Measurements from ENCODE around the gene CFAP61.

The CFAP61 gene

GRCh38 chr20:20184149-20184548 lies 131.8 kb downstream of the CFAP61 start:
- no peak for DNase-seq

GRCh38 chr20:20184706-20185105 lies 132.4 kb downstream of the CFAP61 start:
- no peak for DNase-seq

GRCh38 chr20:20188647-20189046 lies 136.3 kb downstream of the CFAP61 start:
- no peak for DNase-seq

DNA sequence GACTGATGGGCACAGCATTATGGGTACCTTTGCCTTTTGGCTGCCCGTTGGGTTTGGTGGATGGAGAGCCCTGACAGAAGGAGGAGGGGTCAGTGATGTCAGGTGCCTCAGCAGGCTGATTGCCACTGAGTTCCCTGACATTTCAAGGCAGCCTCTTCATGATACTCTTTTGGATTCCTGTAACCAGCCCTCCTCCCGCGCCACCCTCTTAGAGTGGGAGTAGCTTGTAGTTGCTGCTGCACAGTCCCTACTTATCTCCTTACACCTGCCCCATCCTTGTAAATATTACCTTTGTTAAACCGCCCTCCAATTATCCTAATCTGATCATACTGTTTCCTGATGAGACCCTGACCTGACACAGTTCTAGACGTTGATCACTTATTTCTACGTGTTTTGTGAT lies 140.0 kb downstream of the CFAP61 start:
- no peak for DNase-seq

GRCh38 chr20:20195021-20195705 lies 142.8 kb downstream of the CFAP61 start:
- no peak for DNase-seq

DNA sequence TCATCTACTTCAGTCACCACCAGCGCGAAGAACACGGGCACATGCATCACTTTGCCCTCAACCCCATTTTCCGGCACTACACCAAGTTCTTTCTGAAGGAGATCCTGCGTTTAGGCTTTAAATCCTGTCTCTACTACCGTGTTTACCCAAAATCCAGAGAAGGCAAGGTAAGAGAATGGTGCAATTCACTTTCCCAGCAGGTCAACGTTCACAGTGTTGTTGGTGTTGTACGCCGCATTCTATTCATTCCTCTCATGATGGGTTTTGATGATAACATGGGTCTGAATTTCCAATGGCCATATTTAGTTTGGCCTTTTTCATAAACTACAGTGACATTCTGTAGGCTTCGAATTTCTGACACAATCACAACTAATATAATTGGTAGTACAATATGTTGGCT lies 144.3 kb downstream of the CFAP61 start:
- DNase-seq: no peak

GRCh38 chr20:20198011-20198410 lies 145.7 kb downstream of the CFAP61 start:
- no peak for DNase-seq

DNA sequence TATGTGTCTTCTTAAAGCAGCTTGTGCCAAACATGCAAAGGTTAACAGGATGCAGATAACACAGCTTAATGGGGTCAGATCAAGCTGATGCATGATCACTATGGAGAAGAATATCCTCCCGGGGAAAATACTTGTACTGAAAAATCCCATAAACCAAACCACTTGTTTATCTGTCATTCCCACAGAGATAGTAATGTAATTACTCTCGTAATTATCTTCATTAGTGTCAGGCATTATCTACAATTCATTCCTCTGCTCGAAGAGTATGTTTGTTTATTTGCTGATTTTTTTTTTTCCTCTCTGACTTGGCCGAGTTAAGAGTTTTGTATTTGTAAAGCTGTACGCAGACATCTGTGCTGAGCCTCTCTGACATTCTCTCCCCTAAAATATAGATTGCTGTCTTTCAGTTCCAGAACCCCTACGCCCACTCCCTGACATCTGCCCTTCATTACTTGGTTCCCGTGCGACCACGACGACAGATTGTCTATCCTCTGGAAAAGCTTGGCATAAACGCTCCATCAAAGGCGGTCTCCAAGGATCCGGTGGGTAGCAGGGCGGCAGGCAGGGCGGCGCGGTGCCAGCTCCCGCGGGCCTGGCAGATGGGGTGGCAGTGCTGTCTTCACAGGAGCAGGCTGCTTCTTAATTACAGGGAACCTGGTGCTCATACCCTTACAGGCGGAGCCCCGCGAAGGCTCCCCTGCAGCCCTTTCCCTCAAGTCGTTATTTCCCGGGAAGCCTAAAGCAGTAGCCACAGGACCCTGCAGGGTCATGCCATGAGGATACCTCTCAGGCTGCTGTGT lies 147.2 kb downstream of the CFAP61 start:
- no peak for DNase-seq

DNA sequence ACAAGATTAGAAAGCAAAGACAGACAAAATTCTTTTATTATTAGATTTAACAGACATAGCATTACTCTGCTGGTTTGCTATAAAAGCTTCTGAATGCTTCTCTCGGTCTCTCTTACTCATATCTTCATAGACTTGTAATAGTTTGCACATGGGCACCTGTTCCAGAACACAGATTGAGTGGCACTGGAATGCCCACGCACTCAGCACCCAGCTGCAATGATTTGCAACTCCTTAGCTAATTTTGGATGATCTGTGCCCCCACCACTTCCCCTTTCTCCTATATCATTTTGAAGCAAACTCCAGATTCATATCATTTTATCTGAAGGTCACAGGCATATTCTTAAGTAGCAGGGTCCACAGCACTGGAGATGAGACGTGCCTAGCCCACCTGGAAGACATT lies 148.8 kb downstream of the CFAP61 start:
- DNase-seq: no peak

DNA sequence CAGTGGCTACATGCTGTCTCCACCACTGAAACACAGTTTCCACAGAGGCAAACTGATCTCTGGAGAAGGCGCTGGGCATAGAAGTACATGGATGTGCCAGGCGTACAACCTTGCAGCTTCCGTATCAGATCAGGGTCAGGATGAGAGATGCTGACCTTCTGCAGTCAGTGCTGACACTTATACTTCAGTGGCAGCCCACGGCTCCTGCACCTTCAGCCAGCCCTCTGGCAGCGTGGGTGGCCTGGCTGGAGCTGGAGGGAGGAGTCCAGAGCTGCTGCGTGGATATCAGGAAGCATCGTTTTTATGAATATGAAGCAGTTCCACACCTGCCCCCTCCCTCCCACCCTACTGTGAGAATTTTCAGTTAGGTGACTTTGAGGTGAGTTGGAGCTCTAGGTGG lies 149.3 kb downstream of the CFAP61 start:
- no peak for DNase-seq

DNA sequence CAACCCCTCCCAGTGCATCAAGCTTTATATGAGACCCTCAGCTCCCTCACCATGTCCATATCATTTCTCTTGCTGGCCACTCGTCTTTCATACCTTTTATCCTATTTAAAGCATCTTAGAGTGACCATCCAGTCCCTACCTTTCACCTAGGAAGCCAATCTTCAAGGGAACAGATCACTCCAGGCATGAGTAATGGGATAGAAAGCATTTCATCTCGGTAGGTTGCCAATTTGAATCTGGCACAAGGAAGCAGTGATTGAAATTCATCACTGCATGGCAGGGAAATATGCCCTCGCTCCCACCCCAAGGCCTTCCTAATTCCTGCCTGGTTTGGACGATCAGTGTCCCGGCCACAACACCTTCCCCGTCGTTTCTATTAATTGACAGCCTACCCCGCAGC lies 150.4 kb downstream of the CFAP61 start:
- DNase-seq: no peak

DNA sequence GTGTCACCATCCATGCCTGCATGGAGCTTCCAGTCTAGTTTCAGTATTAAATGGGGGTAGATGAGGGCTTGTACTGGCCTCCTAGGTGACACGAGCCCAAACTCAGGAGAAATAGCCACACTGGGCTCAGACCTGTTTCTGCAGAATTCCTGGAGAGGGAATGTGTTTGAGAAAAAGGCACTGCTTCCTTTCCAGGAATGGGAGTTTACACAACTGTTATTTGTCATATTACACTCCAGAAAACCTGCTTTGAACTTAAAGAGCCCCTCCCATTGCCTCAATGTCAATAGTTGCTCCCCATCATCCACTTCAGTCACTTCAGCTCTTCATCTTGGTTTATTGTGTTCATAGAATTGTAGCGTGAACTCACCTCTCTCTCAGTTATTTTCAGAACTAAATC lies 151.5 kb downstream of the CFAP61 start:
- DNase-seq: no peak

- DNase-seq: no peak
Measured at GRCh38 chr20:20204256-20204655, 151.9 kb downstream of the CFAP61 start.

DNA sequence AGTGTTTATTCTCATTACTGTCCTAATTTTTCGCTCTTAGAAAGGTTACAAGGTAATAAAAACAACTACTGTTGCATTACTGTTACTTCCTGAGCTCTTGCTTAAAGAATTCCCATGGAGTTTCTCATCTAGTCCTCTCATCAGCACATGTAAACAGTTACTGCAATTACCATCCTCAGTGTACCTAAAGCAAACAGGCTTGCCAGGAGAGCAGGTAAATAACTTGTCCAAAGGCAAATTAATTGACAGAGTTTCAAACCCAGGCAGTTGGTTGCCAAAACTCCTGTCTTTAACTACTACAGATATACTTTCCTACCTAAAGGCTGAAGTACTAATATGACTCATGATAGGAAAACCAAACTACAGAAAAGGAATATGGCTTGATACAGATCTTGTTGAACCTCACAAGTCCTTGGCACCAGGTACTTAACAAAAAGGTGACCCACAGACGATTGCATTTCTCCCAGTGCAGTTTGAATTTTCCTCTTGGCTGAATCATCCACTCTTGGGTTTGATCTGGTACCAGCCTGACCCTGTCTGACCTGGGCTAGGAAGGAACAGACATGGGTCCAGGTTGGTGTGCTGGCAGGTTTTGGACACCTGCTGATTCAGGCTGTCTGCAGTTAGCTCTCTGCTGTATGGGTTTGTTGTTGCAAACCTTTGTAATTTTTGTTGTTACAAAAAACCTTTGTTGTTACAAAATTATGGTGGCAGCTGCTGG lies 153.0 kb downstream of the CFAP61 start:
- no peak for DNase-seq

GRCh38 chr20:20205862-20206236 lies 153.5 kb downstream of the CFAP61 start:
- no peak for DNase-seq

DNA sequence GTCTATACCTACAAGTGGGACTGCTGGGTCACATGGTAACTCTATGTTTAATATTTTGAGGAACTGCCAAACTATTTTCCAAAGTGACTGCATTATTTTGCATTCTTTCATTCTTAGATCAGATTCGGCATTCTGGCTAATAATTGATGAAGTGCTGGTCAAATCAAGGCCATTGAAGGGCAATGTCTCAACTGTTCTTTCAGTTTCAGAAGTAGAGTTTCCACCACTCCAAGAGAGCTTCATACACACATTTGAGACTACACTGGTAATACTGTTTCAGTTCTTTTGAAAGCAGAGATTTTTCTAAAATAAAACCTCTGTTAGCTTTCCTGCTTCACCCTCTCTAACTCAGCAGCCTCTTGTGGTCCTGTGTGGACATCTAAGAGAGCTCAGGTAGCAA lies 154.5 kb downstream of the CFAP61 start:
- DNase-seq: no peak

DNA sequence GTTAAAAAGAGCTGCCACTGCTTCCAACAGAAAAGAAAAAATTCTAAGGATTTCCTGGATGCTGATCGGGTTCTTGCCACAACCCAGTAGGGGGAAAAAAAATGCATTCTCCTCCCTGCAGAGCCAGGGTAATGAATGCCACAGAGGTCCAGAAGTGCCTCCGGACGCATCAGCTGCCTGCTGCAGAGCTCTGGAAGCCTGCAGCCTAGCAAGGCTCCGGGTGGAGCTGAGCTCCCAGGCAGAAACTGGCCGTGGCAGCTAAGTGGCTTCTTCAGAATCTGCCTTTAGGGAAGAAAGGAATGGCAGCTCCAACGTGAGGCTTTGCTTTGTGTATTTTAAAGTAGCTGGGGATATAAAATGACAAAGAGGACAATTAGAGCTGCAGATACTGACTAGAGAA lies 155.0 kb downstream of the CFAP61 start:
- no peak for DNase-seq

- no peak for DNase-seq
Measured at GRCh38 chr20:20207872-20208271, 155.5 kb downstream of the CFAP61 start.

- DNase-seq: no peak
Measured at GRCh38 chr20:20209684-20210083, 157.4 kb downstream of the CFAP61 start.

GRCh38 chr20:20210327-20210726 lies 158.0 kb downstream of the CFAP61 start:
- DNase-seq: no peak

DNA sequence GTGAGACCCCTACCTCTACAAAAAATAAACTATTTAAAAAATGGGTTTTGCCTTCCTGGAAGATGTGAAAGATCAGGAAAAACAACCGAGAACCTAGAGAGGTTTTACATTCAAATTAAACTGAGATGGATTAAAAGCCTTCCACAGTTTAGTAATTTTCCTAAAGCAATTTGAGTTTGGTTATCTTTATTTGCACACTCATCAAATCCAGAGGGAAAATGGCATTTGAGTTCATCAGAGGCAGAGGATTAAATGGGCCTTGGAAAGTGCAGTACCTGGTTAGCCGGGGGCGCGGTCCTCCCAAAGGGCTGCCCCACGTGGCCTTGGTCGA lies 158.6 kb downstream of the CFAP61 start:
- no peak for DNase-seq

DNA sequence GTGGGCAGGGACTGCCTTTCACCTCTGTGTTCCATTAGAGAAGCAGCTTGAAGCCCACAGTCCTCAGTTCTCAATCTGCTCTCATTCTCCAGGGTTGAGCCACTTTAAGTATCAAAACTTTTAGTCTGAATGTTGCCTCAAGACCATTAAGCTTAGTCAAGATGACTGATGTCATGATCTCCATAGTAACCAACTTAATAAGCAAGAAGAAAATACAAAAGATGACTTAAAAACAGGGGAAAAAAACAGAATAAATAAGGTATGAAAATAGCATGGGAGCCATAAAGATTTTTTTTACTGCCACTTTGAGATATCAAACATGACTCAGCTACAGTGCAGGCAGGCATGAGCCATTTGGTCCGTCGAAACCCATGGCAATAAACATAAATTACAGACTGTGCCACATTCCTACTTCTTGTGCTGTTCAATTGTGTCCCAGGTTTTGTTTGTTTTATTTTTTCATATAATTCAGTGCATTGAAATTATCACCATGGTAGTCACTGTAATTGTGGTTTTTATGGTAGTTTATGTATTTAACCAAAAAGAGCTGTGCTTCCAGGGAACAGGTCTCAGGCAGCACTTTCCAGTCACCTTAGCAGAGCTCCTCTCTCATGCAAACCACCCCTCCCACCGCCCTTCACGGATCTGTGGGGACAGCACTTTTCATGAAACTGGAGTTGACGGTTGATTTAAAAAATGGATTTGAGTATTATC lies 159.1 kb downstream of the CFAP61 start:
- no peak for DNase-seq

DNA sequence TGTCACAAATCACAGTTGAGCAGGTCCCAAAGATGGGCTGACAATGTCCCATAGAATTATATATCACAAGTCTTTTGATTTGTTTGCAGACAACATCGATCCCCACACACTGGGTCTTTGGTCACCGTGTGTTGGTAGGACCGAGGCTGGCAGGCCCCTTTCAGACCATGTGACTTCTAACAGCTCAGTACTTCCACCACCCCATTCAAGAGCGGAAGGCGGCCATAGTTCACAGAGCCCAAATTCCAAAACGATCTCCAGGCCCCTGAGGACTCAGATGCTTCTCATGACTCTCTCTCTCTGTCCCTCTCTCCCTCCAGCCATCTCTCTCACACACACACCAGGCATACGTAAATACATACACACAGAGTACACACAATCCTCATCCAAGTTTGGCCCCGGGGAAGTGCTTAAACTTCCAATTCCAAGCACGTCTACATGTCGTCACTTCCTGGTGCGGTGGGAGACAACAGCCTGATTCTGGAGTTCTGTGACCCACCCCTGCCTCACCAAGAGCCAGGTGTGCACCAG lies 159.7 kb downstream of the CFAP61 start:
- no peak for DNase-seq

Measured in effector CD8-positive, alpha-beta T cell (primary cell).